Mesothelial cell of epicardium (in vitro differentiated cells): Measurements from ENCODE around the gene ZNF841. TPM values are rescaled to one million over a fixed set of nuclear protein-coding genes. Genes with fewer than 3 reads are reported as not detected.
"Not testable (repeated sequence)": the region's sequence is repeated elsewhere in the genome, so short reads cannot be mapped to it uniquely, and the experiment has no call there.

Experiments used
- DNase-seq, 2 experiments: peaks; one replicate each; pipeline ENCODE4 v3.0.0; 2021; ENCODE audit warnings: low spot score in 2 of 2; ENCODE audit not compliant: unreplicated experiment in 2 of 2
- H3K27ac Mint-ChIP-seq: 2 replicates; pipeline ENCODE4 v1.8.0; 2021; ENCODE audit warnings: mixed read lengths
- H3K27me3 Mint-ChIP-seq: 2 replicates; pipeline ENCODE4 v1.8.0; 2021; ENCODE audit warnings: low read depth, mixed read lengths
- H3K36me3 Mint-ChIP-seq: 2 replicates; pipeline ENCODE4 v1.8.0; 2021; ENCODE audit warnings: mixed read lengths
- H3K4me1 Mint-ChIP-seq: 2 replicates; pipeline ENCODE4 v1.8.0; 2021; ENCODE audit warnings: mixed read lengths
- H3K4me3 Mint-ChIP-seq: 2 replicates; pipeline ENCODE4 v1.8.0; 2021; ENCODE audit warnings: mild to moderate bottlenecking, moderate library complexity, mixed read lengths
- H3K9me3 Mint-ChIP-seq: 2 replicates; pipeline ENCODE4 v1.8.0; 2021; ENCODE audit warnings: mixed read lengths
- total RNA-seq: library from RNA; stranded (reverse); gene quantifications from 3 replicates; pipeline ENCODE4 v1.2.1, GENCODE V29; 2021
- TF ChIP-seq, protein P1 (sequence below): fragments of 200-600 bp; sonication (generic); IDR thresholded peaks from one replicate; pipeline ENCODE4 v1.5.0; 2021; ENCODE audit warnings: antibody characterized with exemption; ENCODE audit not compliant: unreplicated experiment

Gene ZNF841
- total RNA-seq, 1 donor from 2014 or later = 36.4 TPM

DNA sequence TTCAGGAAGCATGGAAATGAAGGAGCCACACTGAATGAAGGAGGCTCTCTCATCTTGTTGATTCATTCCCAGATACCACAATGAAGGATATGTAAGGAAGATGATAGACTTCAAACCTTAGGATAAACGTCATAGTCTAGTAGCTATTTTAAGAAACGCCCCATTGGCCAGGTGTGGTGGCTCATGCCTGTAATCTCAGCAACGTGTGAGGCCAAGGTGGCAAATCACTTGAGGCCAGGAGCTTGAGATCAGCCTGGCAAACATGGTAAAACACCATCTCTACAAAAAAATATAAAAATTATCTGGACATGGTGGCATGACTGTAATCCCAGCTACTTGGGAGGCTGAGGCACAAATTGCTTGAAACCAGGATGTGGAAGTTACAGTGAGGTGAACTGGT, 17.1 kb upstream of the ZNF841 start:
- H3K4me1 Mint-ChIP-seq = no peaks in the 10 kb centered on the region
- TF ChIP-seq, protein P1, sequence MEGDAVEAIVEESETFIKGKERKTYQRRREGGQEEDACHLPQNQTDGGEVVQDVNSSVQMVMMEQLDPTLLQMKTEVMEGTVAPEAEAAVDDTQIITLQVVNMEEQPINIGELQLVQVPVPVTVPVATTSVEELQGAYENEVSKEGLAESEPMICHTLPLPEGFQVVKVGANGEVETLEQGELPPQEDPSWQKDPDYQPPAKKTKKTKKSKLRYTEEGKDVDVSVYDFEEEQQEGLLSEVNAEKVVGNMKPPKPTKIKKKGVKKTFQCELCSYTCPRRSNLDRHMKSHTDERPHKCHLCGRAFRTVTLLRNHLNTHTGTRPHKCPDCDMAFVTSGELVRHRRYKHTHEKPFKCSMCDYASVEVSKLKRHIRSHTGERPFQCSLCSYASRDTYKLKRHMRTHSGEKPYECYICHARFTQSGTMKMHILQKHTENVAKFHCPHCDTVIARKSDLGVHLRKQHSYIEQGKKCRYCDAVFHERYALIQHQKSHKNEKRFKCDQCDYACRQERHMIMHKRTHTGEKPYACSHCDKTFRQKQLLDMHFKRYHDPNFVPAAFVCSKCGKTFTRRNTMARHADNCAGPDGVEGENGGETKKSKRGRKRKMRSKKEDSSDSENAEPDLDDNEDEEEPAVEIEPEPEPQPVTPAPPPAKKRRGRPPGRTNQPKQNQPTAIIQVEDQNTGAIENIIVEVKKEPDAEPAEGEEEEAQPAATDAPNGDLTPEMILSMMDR = no peak
- peaks cover 66% of the 10 kb centered on the region for H3K36me3 Mint-ChIP-seq
- no peak overlapping the region for H3K27ac Mint-ChIP-seq
- no peak overlapping the region for H3K4me3 Mint-ChIP-seq
- DNase-seq = no peak
- no peaks in the 10 kb centered on the region for H3K27me3 Mint-ChIP-seq
- peaks cover 78% of the 10 kb centered on the region for H3K9me3 Mint-ChIP-seq

DNA sequence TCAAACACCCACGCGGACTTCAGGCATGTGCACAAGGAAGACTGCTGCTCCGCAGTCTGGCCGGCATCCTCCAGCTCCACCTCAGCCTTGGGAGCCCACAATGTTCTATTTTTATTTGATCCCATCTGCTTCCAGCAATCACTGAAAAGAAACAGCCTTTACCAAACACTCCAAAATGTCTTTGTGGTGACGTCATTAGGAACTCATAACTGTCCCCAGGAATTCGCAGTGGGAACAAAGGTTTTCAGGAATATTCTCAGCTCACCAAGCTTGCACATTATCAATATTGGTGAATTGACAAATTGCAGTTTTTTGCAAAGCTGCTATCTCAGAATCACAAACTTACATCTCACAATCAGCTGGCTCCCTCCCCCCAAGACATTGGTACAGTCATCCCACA, 15.2 kb upstream of the ZNF841 start:
- Mint-ChIP-seq H3K4me1 (no peaks in the 10 kb centered on the region), H3K27ac (no peak overlapping the region), H3K9me3 (peaks cover 74% of the 10 kb centered on the region), H3K36me3 (peaks cover 59% of the 10 kb centered on the region), H3K4me3 (no peak overlapping the region), H3K27me3 (no peaks in the 10 kb centered on the region)
- TF ChIP-seq, protein P1 = no peak
- no peak for DNase-seq

DNA sequence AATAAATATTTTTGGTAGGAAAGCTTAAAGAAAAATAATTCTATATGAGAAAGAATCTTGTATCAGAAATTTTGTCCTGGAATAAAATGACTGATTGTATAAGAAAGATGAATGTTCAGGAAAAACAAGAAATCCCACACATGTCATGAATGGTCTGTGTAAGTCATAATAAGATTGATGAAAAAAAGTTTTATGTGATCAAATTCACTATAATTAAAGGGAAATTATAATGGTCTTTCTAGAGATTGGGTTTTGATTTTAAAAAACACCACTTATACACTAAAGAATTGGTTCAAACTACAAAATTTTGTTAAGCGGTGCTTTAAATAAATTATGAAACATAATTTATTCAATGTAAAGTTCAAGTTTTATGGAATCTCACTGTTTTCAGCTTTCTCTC, 7.2 kb upstream of the ZNF841 start:
- Mint-ChIP-seq H3K27me3 (no peaks in the 10 kb centered on the region), H3K9me3 (peaks cover 49% of the 10 kb centered on the region), H3K27ac (no peak overlapping the region), H3K4me1 (no peaks in the 10 kb centered on the region), H3K36me3 (peaks cover 17% of the 10 kb centered on the region), H3K4me3 (no peak overlapping the region)
- no peak for DNase-seq
- TF ChIP-seq, protein P1 = no peak

DNA sequence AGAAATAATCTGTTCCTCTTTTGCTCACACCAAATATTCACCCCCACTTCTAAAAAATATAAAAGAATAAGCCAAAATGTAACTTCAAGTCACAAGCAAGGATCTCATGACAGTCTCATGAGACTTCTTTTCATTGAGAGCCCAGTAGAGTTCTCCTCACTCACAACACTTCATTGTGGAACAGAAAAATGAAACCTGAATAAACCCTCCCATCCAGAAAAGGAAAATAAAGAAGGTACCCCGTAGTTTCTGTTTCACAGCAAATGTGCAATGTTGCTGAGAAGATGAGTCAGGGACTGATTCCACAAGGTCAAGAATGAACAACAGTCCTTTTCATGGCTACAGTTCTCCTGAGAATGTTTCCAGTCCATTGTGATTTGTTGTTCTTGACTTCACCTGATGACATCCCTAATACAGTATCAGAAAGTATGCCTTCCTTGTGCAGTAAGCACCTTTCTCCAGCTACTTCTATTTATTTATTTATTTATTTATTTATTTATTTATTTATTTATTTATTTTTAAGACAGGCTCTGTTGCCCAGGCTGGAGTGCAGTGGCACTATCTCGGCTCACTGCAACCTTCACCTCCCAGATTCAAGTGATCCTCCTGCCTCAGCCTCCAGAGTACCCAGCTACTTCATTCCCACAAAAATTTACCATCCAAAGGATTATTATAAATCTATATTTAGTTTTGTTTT, 6.4 kb upstream of the ZNF841 start:
- Mint-ChIP-seq H3K4me3 (no peak overlapping the region), H3K27me3 (no peaks in the 10 kb centered on the region), H3K4me1 (no peaks in the 10 kb centered on the region), H3K27ac (no peak overlapping the region), H3K36me3 (peaks cover 11% of the 10 kb centered on the region), H3K9me3 (peaks cover 46% of the 10 kb centered on the region)
- TF ChIP-seq, protein P1 = no peak
- no peak for DNase-seq

DNA sequence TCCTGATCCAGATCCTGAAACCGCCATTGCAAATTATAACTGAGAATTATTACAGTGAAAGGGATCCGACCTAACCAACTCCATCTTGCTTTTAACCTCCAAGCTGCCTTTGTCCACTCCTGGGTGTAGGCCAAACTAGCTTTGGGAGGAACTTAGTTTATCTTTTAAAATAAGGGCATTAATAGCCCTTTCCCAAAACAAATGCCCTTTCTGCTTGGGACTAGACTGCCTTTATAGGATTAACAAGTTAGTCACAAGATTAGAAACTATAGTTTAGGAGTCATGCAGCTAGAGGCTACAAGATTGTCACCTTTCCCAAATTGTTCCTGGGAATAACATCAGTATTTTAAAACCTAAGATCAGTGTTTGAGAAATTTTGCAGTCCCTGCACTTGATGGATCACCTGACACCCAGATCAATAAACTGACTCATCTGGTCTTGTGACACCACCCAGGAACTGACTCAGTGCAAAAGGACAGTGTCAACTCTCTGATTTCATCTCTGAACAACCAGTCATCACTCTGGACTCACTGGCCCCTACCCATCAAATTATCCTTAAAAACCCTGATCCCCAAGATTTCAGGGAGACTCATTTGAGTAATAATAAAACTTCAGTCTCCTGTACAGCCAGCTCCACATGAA, 4.1 kb upstream of the ZNF841 start:
- Mint-ChIP-seq H3K4me1 (peaks cover 4% of the 10 kb centered on the region), H3K9me3 (peaks cover 45% of the 10 kb centered on the region), H3K27ac (no peak overlapping the region), H3K36me3 (peaks cover 10% of the 10 kb centered on the region), H3K4me3 (no peak overlapping the region), H3K27me3 (no peaks in the 10 kb centered on the region)
- no peak for DNase-seq
- TF ChIP-seq, protein P1 = no peak

DNA sequence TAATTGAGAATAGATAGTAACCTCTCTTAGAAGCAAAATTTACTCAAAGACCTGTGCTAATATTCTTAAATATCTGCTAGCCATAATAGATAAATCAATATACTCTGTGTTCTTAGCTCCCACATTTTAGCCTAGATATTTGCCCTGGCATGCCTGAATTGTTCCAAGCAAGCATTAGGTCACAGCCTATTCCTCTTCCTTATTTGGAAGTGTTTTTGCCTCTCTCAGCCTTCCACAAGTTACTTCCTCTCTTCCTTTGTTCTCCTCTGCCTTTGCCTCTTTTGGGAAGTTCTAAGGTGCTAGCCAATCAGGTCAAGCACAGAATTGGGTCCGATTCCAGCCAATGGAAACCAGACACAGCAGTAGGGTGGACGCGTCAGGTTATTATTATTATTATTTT, 851 bp upstream of the ZNF841 start:
- peak overlapping the region; percentile 92 for H3K4me3 Mint-ChIP-seq
- peaks cover 30% of the 10 kb centered on the region for H3K36me3 Mint-ChIP-seq
- H3K27me3 Mint-ChIP-seq, DNase-seq, H3K27ac Mint-ChIP-seq: not testable (repeated sequence)
- H3K9me3 Mint-ChIP-seq = peaks cover 49% of the 10 kb centered on the region
- H3K4me1 Mint-ChIP-seq = peaks cover 19% of the 10 kb centered on the region
